Heart left ventricle (tissue), 13 donors: ENCODE results near the gene GDNF.

Source experiments
- CTCF ChIP-seq, 12 donors: fragments of 200-600 bp; sonication (generic) in 4 of 12; IDR thresholded peaks; one replicate each; pipeline versions ENCODE4 v1.5.0 to v1.8.0; 2018 to 2022; ENCODE audit warnings: antibody characterized with exemption in 12 of 12, mild to moderate bottlenecking in 5 of 12
- POLR2A ChIP-seq, 2 donors: fragments of 450-650 bp; IDR thresholded peaks; one replicate each; pipeline ENCODE4 v1.6.1; 2017; ENCODE audit warnings: antibody characterized with exemption in 2 of 2, mild to moderate bottlenecking in 2 of 2, moderate library complexity in 2 of 2
- donor health status: ischemic (EF 13 %, LVEDD 7.1; RV severe dilation, severe dysfunction).
- donor health status: DM: no; HTN: yes; CAD: no.
- donor health status: DM: no; HTN: no; CAD: no.
- donor health status: ischemic (EF 25% LVEDD 6.9; RV normal size, moderate dysfunction).
- donor health status: ischemic (EF 25% LVEDD 5.7; RV mildly dilated, moderate dysfunction).
- donor health status: ischemic (EF 35%, LVEDD 5.7; RV mildly dilated, moderate dysfunction).
- donor health status: nonischemic (EF 11% LVEDD 7.7; RV severe dilation, severe dysfunction).
- donor health status: DM: yes; HTN: yes; CAD: no.
- donor health status: PGD.
- donor health status: ischemic (EF 29% LVEDD 5.4; RV normal size, mild dysfunction).
- donor health status: nonischemic (EF 23%, LVEDD 6.1; RV moderate dilation, normal function).

GRCh38 chr5:37812365-37812764 is 27.5 kb downstream of the GDNF start:
- TF ChIP-seq CTCF (IDR thresholded peaks at IDR 0.05) (no peak), POLR2A (IDR thresholded peaks at IDR 0.05) (no peak)
